Measurements from ENCODE around the gene TREML2. TPM values are rescaled to one million over a fixed set of nuclear protein-coding genes. Genes with fewer than 3 reads are reported as not detected.

Gene TREML2
- total RNA-seq, 2 donors from 2014 or later, result 0.12 TPM; not detected in 1

DNA sequence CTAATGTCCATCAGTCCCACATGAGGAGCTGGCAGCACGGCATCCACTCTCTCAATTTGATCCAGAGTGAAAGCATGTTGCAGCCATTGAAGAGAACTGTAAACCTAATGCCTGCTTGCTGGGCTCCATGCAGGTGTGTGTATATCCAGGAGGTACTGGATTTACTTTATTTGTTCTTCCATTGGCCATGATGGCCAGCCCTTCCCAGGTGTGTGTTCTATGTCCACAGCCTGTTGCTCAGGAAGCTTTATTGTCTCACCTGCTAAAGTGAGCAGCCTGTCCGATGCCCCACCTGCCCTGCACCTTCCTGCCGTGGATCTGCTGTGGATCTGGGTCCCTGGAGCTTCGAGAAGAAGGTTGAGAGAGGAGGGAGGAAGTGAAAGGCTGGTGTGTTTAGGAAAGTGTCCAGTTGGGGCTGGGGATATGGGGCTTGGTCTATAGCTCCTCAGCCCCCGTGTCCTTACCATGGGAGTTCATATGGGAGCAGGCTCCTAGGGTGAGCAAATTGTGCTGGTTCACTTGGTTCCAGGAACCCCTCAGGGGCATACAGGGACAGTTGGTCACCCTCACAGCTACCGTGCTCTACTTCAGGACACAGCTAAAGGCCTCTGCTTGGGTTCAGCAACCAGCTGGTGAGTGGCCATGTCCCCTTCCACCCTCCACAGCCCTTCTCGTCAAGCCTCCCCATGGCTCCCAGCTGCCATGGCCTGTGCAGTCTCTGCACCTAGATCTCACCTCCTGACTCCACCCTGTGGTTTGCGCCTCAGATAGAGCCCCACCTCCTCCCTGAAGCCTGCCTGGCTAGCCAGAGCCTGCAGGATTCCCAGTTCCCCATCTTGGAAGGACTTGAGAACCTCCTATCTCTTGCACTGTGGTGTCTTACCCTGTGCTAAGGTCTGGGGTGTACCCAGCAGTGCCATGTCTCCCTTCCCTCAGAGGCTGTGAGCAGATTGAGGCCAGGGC lies 12.7 kb downstream of the TREML2 start:
- Histone ChIP-seq H3K27ac (no peak overlapping the region), H3K4me1 (no peaks in the 10 kb centered on the region), H3K36me3 (no peaks in the 10 kb centered on the region), H3K9me3 (peaks cover 0 to 9% of the 10 kb centered on the region in 2 donors), H3K4me3 (no peak overlapping the region), H3K27me3 (no peaks in the 10 kb centered on the region)
- peak; percentile 23 for DNase-seq (ENCODE audit: low spot score)
- TF ChIP-seq, protein P1, sequence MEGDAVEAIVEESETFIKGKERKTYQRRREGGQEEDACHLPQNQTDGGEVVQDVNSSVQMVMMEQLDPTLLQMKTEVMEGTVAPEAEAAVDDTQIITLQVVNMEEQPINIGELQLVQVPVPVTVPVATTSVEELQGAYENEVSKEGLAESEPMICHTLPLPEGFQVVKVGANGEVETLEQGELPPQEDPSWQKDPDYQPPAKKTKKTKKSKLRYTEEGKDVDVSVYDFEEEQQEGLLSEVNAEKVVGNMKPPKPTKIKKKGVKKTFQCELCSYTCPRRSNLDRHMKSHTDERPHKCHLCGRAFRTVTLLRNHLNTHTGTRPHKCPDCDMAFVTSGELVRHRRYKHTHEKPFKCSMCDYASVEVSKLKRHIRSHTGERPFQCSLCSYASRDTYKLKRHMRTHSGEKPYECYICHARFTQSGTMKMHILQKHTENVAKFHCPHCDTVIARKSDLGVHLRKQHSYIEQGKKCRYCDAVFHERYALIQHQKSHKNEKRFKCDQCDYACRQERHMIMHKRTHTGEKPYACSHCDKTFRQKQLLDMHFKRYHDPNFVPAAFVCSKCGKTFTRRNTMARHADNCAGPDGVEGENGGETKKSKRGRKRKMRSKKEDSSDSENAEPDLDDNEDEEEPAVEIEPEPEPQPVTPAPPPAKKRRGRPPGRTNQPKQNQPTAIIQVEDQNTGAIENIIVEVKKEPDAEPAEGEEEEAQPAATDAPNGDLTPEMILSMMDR (IDR thresholded peaks at IDR 0.05), result no peak

DNA sequence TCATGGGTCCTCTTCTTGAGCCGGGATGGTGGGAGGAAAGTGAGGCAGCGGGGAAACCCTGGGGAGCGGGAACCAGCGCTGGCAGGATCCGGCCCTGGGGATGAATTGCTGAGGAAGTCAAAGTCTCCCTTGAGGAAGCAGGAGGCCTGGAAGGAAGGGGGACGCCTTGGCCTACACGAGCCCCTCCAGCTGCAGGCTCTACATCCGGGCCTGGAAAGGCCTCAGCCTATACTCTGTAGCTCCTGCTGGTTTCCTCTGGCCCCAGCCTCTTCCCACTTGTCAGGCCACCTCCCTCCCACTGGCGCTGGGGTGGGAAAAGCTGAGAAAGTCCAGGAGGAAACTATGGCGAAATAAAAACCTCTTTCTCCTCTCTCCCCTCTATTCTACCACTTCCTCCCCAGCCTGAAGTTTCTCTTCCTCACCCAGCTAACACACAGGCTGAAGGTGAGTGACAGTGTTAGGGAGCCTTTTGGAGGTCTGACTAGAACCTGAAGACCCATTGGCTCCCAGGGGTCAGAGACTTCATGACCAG lies 14.9 kb downstream of the TREML2 start:
- Histone ChIP-seq H3K27me3 (no peaks in the 10 kb centered on the region), H3K9me3 (peaks cover 0 to 9% of the 10 kb centered on the region in 2 donors), H3K4me1 (no peaks in the 10 kb centered on the region), H3K36me3 (no peaks in the 10 kb centered on the region), H3K27ac (no peak overlapping the region), H3K4me3 (no peak overlapping the region)
- peak; percentile 58 for DNase-seq (ENCODE audit: low spot score)
- TF ChIP-seq, protein P1 (IDR thresholded peaks at IDR 0.05), result no peak

DNA sequence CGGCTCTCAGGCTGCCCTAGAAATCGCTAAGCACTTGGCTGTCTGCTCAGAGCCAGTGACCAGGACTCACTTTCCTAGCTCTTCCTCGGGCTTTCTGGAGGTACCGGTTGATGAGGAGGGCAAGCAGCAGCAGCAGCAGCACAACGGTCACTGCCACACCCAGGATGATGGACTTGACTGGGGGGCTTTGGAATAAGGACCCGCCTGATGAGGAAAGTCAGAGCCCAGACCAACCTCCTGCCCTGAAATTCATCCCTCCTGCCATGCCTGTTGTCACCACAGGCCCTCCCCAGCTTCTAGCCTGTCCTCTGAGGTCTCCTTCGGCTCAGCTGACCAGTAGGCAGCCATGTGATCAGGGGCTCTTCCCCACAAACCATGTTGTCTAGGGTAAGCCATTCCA lies 16.2 kb downstream of the TREML2 start:
- Histone ChIP-seq H3K9me3 (peaks cover 0 to 3% of the 10 kb centered on the region in 2 donors), H3K27ac (no peak overlapping the region), H3K4me3 (no peak overlapping the region), H3K27me3 (no peaks in the 10 kb centered on the region), H3K36me3 (no peaks in the 10 kb centered on the region), H3K4me1 (no peaks in the 10 kb centered on the region)
- DNase-seq (ENCODE audit: low spot score), result peak; percentile 51
- TF ChIP-seq, protein P1 (IDR thresholded peaks at IDR 0.05), result no peak

DNA sequence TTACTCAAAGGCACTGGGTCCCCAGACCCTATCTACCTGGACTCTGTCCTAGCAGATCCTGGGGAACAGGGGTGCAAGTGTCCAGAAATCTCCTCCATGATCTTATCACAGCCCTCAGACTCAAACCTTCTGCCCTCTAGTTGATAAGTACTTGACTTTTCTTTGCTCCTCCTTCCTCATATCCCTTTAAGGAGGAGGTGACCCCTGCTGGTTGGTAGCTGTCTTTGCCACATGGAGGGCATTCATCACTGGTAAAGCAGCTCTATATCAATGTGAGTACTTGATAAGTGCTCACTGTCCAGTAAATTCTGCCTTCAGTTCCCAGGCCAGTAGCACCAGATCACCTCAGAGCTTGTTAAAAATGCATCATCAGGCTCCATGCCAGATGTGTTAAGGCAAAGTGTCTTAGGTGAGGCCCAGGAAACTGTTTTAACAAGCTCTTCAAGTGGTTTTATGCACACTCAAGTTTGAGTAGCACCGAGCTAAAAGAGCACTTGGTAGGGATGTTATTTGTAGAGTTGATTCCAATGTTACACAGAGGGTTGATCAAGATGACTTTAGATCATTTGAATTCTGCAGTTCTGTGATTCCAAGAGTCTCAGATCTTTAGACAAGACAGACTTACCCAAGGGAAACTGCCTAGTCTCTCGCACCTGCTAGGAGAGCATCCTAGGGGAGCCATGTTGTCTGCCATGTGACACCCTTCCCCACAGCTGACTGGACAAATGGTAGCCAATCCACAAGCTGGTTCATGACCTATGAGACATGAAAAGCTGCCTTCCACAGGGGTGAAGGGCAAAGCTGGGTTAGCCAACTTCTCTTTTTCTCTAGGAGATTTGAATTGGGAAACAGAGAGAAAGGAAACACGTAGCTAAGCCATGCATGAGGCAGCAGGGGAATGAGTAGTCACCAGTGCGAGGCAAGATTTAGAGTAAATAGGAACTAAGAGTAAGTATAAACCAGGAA lies 18.6 kb downstream of the TREML2 start:
- H3K4me3 ChIP-seq, result no peak overlapping the region
- peak; percentile 61 for DNase-seq (ENCODE audit: low spot score)
- H3K36me3 ChIP-seq, result no peaks in the 10 kb centered on the region
- no peaks in the 10 kb centered on the region for H3K27me3 ChIP-seq
- TF ChIP-seq, protein P1 (IDR thresholded peaks at IDR 0.05), result peak in 1 of 2 donors; percentile 42
- no peaks in the 10 kb centered on the region for H3K4me1 ChIP-seq
- H3K27ac ChIP-seq, result no peak overlapping the region
- no peaks in the 10 kb centered on the region for H3K9me3 ChIP-seq

DNA sequence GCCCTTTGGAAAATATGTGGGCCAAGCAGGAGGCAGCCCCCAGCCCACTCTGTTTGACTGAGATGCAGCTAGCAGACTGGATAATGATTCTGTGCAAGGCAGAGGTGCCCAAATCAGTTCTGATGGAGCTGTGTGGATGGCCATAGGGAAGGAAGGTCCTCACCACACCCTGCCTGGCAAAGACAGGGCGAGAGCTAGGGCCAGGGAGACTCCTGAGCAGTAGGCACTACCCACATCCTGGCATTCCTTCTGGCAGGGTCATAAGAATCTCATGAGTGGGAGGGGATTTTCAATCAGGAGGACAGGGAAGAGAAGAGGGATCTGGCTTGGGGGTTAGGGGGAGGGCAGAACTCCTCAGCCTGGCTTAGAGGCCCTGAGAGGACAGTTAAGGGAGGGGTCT lies 19.4 kb downstream of the TREML2 start:
- peak; percentile 43 for DNase-seq (ENCODE audit: low spot score)
- H3K4me1 ChIP-seq, result no peaks in the 10 kb centered on the region
- no peak overlapping the region for H3K27ac ChIP-seq
- no peak overlapping the region for H3K4me3 ChIP-seq
- TF ChIP-seq, protein P1 (IDR thresholded peaks at IDR 0.05), result no peak
- H3K27me3 ChIP-seq, result no peaks in the 10 kb centered on the region
- H3K36me3 ChIP-seq, result no peaks in the 10 kb centered on the region
- H3K9me3 ChIP-seq, result no peaks in the 10 kb centered on the region
